HG02970 (cell line): ENCODE measurements around the gene CMTM8.

Experiments used
- ATAC-seq: cut with Tn5 transposase; IDR thresholded peaks from one replicate; pipeline ENCODE4 v1.9.1; 2021; ENCODE audit warnings: mild to moderate bottlenecking, moderate library complexity, moderate number of reproducible peaks; ENCODE audit not compliant: unreplicated experiment, low FRiP score

The CMTM8 gene

GRCh38 chr3:32303977-32304881 is 65.7 kb downstream of the CMTM8 start:
- ATAC-seq = no peak

- no peak for ATAC-seq
Observed at GRCh38 chr3:32305361-32305876, 66.9 kb downstream of the CMTM8 start.

- no peak for ATAC-seq
Observed at GRCh38 chr3:32306072-32306471, 67.6 kb downstream of the CMTM8 start.

- ATAC-seq = no peak
Observed at GRCh38 chr3:32307591-32307990, 69.1 kb downstream of the CMTM8 start.

GRCh38 chr3:32308378-32308777 is 69.9 kb downstream of the CMTM8 start:
- no peak for ATAC-seq

GRCh38 chr3:32309654-32310242 is 71.3 kb downstream of the CMTM8 start:
- no peak for ATAC-seq

GRCh38 chr3:32310336-32310735 is 71.9 kb downstream of the CMTM8 start:
- no peak for ATAC-seq

- ATAC-seq = no peak
Observed at GRCh38 chr3:32310918-32311839, 72.7 kb downstream of the CMTM8 start.

- no peak for ATAC-seq
Observed at GRCh38 chr3:32312251-32312650, 73.8 kb downstream of the CMTM8 start.

GRCh38 chr3:32313169-32313568 is 74.7 kb downstream of the CMTM8 start:
- no peak for ATAC-seq

- ATAC-seq = no peak
Observed at GRCh38 chr3:32313723-32314473, 75.4 kb downstream of the CMTM8 start.

- ATAC-seq = no peak
Observed at GRCh38 chr3:32315441-32315840, 77.0 kb downstream of the CMTM8 start.

GRCh38 chr3:32316319-32316718 is 77.8 kb downstream of the CMTM8 start:
- ATAC-seq = no peak

GRCh38 chr3:32316976-32317375 is 78.5 kb downstream of the CMTM8 start:
- no peak for ATAC-seq

- no peak for ATAC-seq
Observed at GRCh38 chr3:32319607-32320006, 81.1 kb downstream of the CMTM8 start.

GRCh38 chr3:32320080-32320479 is 81.6 kb downstream of the CMTM8 start:
- ATAC-seq = no peak

- ATAC-seq = no peak
Observed at GRCh38 chr3:32321095-32321790, 82.8 kb downstream of the CMTM8 start.

GRCh38 chr3:32322311-32322710 is 83.8 kb downstream of the CMTM8 start:
- ATAC-seq = no peak

- ATAC-seq = no peak
Observed at GRCh38 chr3:32323604-32324003, 85.1 kb downstream of the CMTM8 start.
